H9 (cell line): ENCODE results near the gene DNAAF5. TPM values are rescaled to one million over a fixed set of nuclear protein-coding genes. Genes with fewer than 3 reads are reported as not detected.
A peak's percentile ranks its signal among the peaks of the same experiment; 100 is the strongest.
"Not testable (repeated sequence)": the region's sequence is repeated elsewhere in the genome, so short reads cannot be mapped to it uniquely, and the experiment has no call there.

Source experiments
- DNase-seq: peaks from one replicate; pipeline ENCODE4 v3.0.0-alpha.2; 2017
- H2AFZ ChIP-seq: one replicate; pipeline ENCODE4 v1.6.1; 2013; ENCODE audit warnings: mild to moderate bottlenecking, low read length, control low read depth, moderate library complexity
- H2AK5ac ChIP-seq: 2 replicates; pipeline ENCODE4 v1.6.1; 2013; ENCODE audit warnings: low read length, control low read depth, mixed read lengths; ENCODE audit not compliant: insufficient read length
- H2BK120ac ChIP-seq: one replicate; pipeline ENCODE4 v1.6.1; 2013; ENCODE audit warnings: low read depth, mild to moderate bottlenecking, low read length, control low read depth, inconsistent platforms; ENCODE audit not compliant: poor library complexity, severe bottlenecking
- H2BK12ac ChIP-seq: 2 replicates; pipeline ENCODE4 v1.6.1; 2013; ENCODE audit warnings: low read length, control low read depth, mixed read lengths, low read depth; ENCODE audit not compliant: insufficient read length
- H2BK15ac ChIP-seq: 2 replicates; pipeline ENCODE4 v1.6.1; 2013; ENCODE audit warnings: low read depth, low read length, control low read depth
- H2BK20ac ChIP-seq: one replicate; pipeline ENCODE4 v1.6.1; 2013; ENCODE audit warnings: low read depth, mild to moderate bottlenecking, low read length, control low read depth, inconsistent platforms; ENCODE audit not compliant: poor library complexity, severe bottlenecking
- H2BK5ac ChIP-seq: 2 replicates; pipeline ENCODE4 v1.6.1; 2013; ENCODE audit warnings: low read length, control low read depth, mixed read lengths; ENCODE audit not compliant: insufficient read length
- H3K14ac ChIP-seq: 2 replicates; pipeline ENCODE4 v1.6.1; 2013; ENCODE audit warnings: low read length, control low read depth; ENCODE audit not compliant: insufficient read depth
- H3K18ac ChIP-seq: 2 replicates; pipeline ENCODE4 v1.6.1; 2013; ENCODE audit warnings: low read depth, mild to moderate bottlenecking, mixed read lengths, low read length, control low read depth; ENCODE audit not compliant: insufficient read length
- H3K23ac ChIP-seq: 2 replicates; pipeline ENCODE4 v1.6.1; 2013; ENCODE audit warnings: low read length, control low read depth, mixed read lengths, low read depth; ENCODE audit not compliant: insufficient read length
- H3K23me2 ChIP-seq: 2 replicates; pipeline ENCODE4 v1.6.1; 2013; ENCODE audit warnings: low read depth, mild to moderate bottlenecking, mixed read lengths, low read length, control low read depth; ENCODE audit not compliant: insufficient read length, poor library complexity, severe bottlenecking
- H3K27ac ChIP-seq: 2 replicates; pipeline ENCODE4 v1.5.1; 2013; ENCODE audit warnings: low read length, control low read depth, mixed read lengths, low read depth; ENCODE audit not compliant: insufficient read length
- H3K27me3 ChIP-seq: 2 replicates; pipeline ENCODE4 v1.6.1; 2013; ENCODE audit warnings: low read length, control low read depth, inconsistent platforms; ENCODE audit not compliant: insufficient read depth
- H3K4ac ChIP-seq: 2 replicates; pipeline ENCODE4 v1.6.1; 2013; ENCODE audit warnings: low read depth, mild to moderate bottlenecking, control low read depth, inconsistent platforms, low read length, moderate library complexity
- H3K4me1 ChIP-seq: 2 replicates; pipeline ENCODE4 v1.6.1; 2013; ENCODE audit warnings: low read length, control low read depth, inconsistent platforms; ENCODE audit not compliant: insufficient read depth
- H3K4me2 ChIP-seq: 2 replicates; pipeline ENCODE4 v1.6.1; 2013; ENCODE audit warnings: low read length, control low read depth, mixed read lengths; ENCODE audit not compliant: insufficient read length, insufficient read depth
- H3K56ac ChIP-seq: 2 replicates; pipeline ENCODE4 v1.6.1; 2013; ENCODE audit warnings: low read depth, mild to moderate bottlenecking, mixed read lengths, low read length, control low read depth; ENCODE audit not compliant: insufficient read length
- H3K79me1 ChIP-seq: 2 replicates; pipeline ENCODE4 v1.6.1; 2013; ENCODE audit warnings: low read depth, mild to moderate bottlenecking, moderate library complexity, low read length, control low read depth, inconsistent platforms; ENCODE audit not compliant: insufficient read depth, poor library complexity, severe bottlenecking
- H3K79me2 ChIP-seq: 2 replicates; pipeline ENCODE4 v1.6.1; 2013; ENCODE audit warnings: low read length, control low read depth, inconsistent platforms; ENCODE audit not compliant: insufficient read depth
- H3K9ac ChIP-seq: 2 replicates; pipeline ENCODE4 v1.6.1; 2013; ENCODE audit warnings: low read length, control low read depth, mixed read lengths; ENCODE audit not compliant: insufficient read length; ENCODE audit errors: extremely low read depth
- H3K9me3 ChIP-seq: one replicate; pipeline ENCODE4 v1.6.1; 2013; ENCODE audit warnings: low read depth, low read length, inconsistent platforms; ENCODE audit not compliant: control insufficient read depth
- H3T11ph ChIP-seq: one replicate; pipeline ENCODE4 v1.6.1; 2013; ENCODE audit warnings: mild to moderate bottlenecking, low read length, control low read depth, inconsistent platforms
- H4K20me1 ChIP-seq: one replicate; pipeline ENCODE4 v1.6.1; 2013; ENCODE audit not compliant: control insufficient read depth, insufficient read length, insufficient read depth
- H4K5ac ChIP-seq: 2 replicates; pipeline ENCODE4 v1.6.1; 2013; ENCODE audit warnings: low read depth, mild to moderate bottlenecking, mixed read lengths, low read length, control low read depth; ENCODE audit not compliant: insufficient read length
- H4K8ac ChIP-seq: replicated peaks from 2 replicates; pipeline ENCODE4 v1.6.1; 2013; ENCODE audit warnings: low read length, control low read depth, mixed read lengths, low read depth; ENCODE audit not compliant: insufficient read length
- H4K91ac ChIP-seq: 2 replicates; pipeline ENCODE4 v1.6.1; 2013; ENCODE audit warnings: low read depth, mild to moderate bottlenecking, moderate library complexity, mixed read lengths, low read length, control low read depth; ENCODE audit not compliant: insufficient read length
- H3K27ac Mint-ChIP-seq, 3 experiments: 2 replicates in 2 of 3; 3 replicates in 1 of 3; pipeline ENCODE4 v1.8.0; 2020 to 2021; ENCODE audit warnings: mixed read lengths in 3 of 3, mild to moderate bottlenecking in 1 of 3, moderate library complexity in 1 of 3
- H3K27me3 Mint-ChIP-seq: 2 replicates; pipeline ENCODE4 v1.8.0; 2021; ENCODE audit warnings: low read depth, mild to moderate bottlenecking, moderate library complexity, mixed read lengths
- H3K36me3 Mint-ChIP-seq, 3 experiments: 2 replicates in 2 of 3; 3 replicates in 1 of 3; pipeline ENCODE4 v1.8.0; 2020 to 2021; ENCODE audit warnings: low read depth in 3 of 3, mixed read lengths in 3 of 3; ENCODE audit not compliant: insufficient read depth in 1 of 3
- H3K4me1 Mint-ChIP-seq, 2 experiments: 2 replicates each; pipeline ENCODE4 v1.8.0; 2020; ENCODE audit warnings: mixed read lengths in 2 of 2
- H3K4me3 Mint-ChIP-seq, 2 experiments: 2 replicates in 1 of 2; 3 replicates in 1 of 2; pipeline ENCODE4 v1.8.0; 2020 to 2021; ENCODE audit warnings: mild to moderate bottlenecking in 2 of 2, mixed read lengths in 2 of 2, moderate library complexity in 1 of 2
- H3K9me3 Mint-ChIP-seq, 2 experiments: 2 replicates in 1 of 2; 3 replicates in 1 of 2; pipeline ENCODE4 v1.8.0; 2020; ENCODE audit warnings: mild to moderate bottlenecking in 2 of 2, mixed read lengths in 2 of 2, moderate library complexity in 1 of 2
- WGBS: extraction: QIAGEN DNeasy Blood & Tissue Kit; methylation state at CpG from one replicate; pipeline ENCODE4 v1.1.7; 2013; ENCODE audit warnings: missing lambda C conversion rate, low lambda C conversion rate, mixed read lengths; ENCODE audit not compliant: insufficient read length; ENCODE audit errors: extremely low coverage; 5-methylcytosine and 5-hydroxymethylcytosine counted together
- total RNA-seq: library from RNA; stranded (reverse); gene quantifications from 2 replicates; pipeline ENCODE4 v1.2.1, GENCODE V29; 2021
- TF ChIP-seq, protein P1 (sequence below): fragments of 200-600 bp; sonication (generic); conservative IDR thresholded peaks from 3 replicates; pipeline ENCODE4 v1.8.0; 2021; ENCODE audit warnings: antibody characterized with exemption, mild to moderate bottlenecking

The DNAAF5 gene
- total RNA-seq, 1 experiment from 2014 or later: 43.5 TPM

DNA sequence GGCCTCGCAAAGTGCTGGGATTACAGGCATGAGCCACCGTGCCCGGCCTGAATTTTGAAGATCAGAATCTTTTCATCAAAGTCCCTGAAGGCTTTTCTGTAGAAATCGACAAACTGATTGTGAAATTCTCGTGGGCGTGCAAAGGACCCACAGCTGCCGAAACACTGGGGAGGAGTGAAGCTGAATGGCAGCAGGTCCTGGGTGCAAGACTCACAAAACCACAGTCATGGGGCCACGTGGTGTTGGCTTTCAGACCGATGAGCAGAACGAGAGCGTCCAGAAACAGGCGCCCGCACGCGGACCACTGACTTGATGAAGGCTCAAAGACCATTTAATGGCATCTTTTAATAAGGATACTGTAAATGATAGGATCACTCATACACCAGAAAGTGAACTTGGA is 25.3 kb downstream of the DNAAF5 start:
- Histone ChIP-seq H3K23me2 (no peaks in the 10 kb centered on the region), H3K9me3 (no peaks in the 10 kb centered on the region), H3K4me2 (no peak overlapping the region), H3K79me1 (no peaks in the 10 kb centered on the region), H2AK5ac (no peak overlapping the region), H3K79me2 (no peaks in the 10 kb centered on the region), H3K4ac (no peak overlapping the region), H4K91ac (no peak overlapping the region), H3K27me3 (no peaks in the 10 kb centered on the region), H3K18ac (no peak overlapping the region), H2BK5ac (no peak overlapping the region), H4K20me1 (peaks cover 2% of the 10 kb centered on the region), H2AFZ (no peak overlapping the region), H4K5ac (no peak overlapping the region), H2BK120ac (no peak overlapping the region), H3T11ph (no peak overlapping the region), H2BK12ac (no peak overlapping the region), H3K27ac (no peak overlapping the region), H3K4me1 (no peaks in the 10 kb centered on the region), H2BK20ac (no peak overlapping the region), H3K56ac (no peak overlapping the region), H3K14ac (no peak overlapping the region), H3K23ac (no peak overlapping the region), H2BK15ac (no peak overlapping the region), H3K9ac (no peak overlapping the region), H4K8ac (no peak overlapping the region)
- H3K36me3 Mint-ChIP-seq: peaks cover 19 to 60% (median 49%) of the 10 kb centered on the region in 3 experiments
- H3K9me3 Mint-ChIP-seq: no peaks in the 10 kb centered on the region
- H3K4me3 Mint-ChIP-seq: no peak overlapping the region
- TF ChIP-seq, protein P1, sequence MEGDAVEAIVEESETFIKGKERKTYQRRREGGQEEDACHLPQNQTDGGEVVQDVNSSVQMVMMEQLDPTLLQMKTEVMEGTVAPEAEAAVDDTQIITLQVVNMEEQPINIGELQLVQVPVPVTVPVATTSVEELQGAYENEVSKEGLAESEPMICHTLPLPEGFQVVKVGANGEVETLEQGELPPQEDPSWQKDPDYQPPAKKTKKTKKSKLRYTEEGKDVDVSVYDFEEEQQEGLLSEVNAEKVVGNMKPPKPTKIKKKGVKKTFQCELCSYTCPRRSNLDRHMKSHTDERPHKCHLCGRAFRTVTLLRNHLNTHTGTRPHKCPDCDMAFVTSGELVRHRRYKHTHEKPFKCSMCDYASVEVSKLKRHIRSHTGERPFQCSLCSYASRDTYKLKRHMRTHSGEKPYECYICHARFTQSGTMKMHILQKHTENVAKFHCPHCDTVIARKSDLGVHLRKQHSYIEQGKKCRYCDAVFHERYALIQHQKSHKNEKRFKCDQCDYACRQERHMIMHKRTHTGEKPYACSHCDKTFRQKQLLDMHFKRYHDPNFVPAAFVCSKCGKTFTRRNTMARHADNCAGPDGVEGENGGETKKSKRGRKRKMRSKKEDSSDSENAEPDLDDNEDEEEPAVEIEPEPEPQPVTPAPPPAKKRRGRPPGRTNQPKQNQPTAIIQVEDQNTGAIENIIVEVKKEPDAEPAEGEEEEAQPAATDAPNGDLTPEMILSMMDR: no peak
- no CpG with 5 or more reads among the region's 15 CpGs for WGBS
- no peak for DNase-seq
- H3K27ac Mint-ChIP-seq: peak overlapping the region in 1 of 3 experiments; percentile 26; a peak in 3 of 7 replicates
- H3K4me1 Mint-ChIP-seq: no peaks in the 10 kb centered on the region
- no peaks in the 10 kb centered on the region for H3K27me3 Mint-ChIP-seq

DNA sequence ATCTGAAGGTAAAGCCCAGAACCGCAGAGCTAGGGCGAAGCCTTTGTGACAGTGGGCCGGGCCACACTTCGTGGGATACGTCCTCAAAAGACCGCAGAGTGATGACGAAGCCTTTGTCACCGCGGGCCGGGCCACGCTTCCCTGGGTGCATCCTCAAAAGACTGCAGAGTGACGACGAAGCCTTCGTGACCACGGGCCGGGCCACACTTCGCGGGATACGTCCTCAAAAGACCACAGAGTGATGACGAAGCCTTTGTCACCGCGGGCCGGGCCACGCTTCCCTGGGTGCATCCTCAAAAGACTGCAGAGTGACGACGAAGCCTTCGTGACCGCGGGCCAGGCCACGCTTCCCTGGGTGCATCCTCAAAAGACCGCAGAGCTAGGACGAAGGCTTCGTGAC is 25.8 kb downstream of the DNAAF5 start:
- peaks cover 21 to 58% (median 54%) of the 10 kb centered on the region in 3 experiments for H3K36me3 Mint-ChIP-seq
- not testable (repeated sequence) for H3K23me2 ChIP-seq, H3K4me2 ChIP-seq, H2AK5ac ChIP-seq, H3K79me1 ChIP-seq, H3K9me3 Mint-ChIP-seq, H3K27me3 Mint-ChIP-seq, H2BK5ac ChIP-seq, H3T11ph ChIP-seq, H2BK12ac ChIP-seq, H2BK20ac ChIP-seq, H3K9me3 ChIP-seq, H3K56ac ChIP-seq, H3K79me2 ChIP-seq, H4K20me1 ChIP-seq, H4K91ac ChIP-seq, H4K8ac ChIP-seq, H2BK15ac ChIP-seq, H3K4me1 Mint-ChIP-seq, H3K14ac ChIP-seq, H3K4me3 Mint-ChIP-seq, H4K5ac ChIP-seq, H2AFZ ChIP-seq, H3K4me1 ChIP-seq, H3K23ac ChIP-seq, H3K27me3 ChIP-seq, H3K27ac ChIP-seq, H3K9ac ChIP-seq, H3K18ac ChIP-seq, DNase-seq, H2BK120ac ChIP-seq, H3K4ac ChIP-seq
- no CpG with 5 or more reads among the region's 33 CpGs for WGBS
- H3K27ac Mint-ChIP-seq: peak overlapping the region in 1 of 3 experiments; percentile 2; a peak in 1 of 7 replicates
